CD8-positive, alpha-beta memory T cell (primary cell): Measurements from ENCODE around the gene NGB. TPM values are rescaled to one million over a fixed set of nuclear protein-coding genes. Genes with fewer than 3 reads are reported as not detected.
A peak's percentile ranks its signal among the peaks of the same experiment; 100 is the strongest.

Experiments
- CTCF ChIA-PET: fragments of 350-600 bp; sonication (Branson Sonifier 250); formaldehyde crosslinking; loops from one replicate; lab custom pipeline; 2021; ENCODE audit warnings: antibody characterized with exemption; lab: Charles Lee
- POLR2A ChIA-PET: fragments of 350-600 bp; sonication (Branson Sonifier 250); formaldehyde crosslinking; loops from one replicate; lab custom pipeline; 2021; ENCODE audit warnings: antibody characterized with exemption; lab: Charles Lee
- DNase-seq, 5 donors: peaks; one replicate each; pipeline versions ENCODE4 v3.0.0 to v3.0.0-alpha.2; 2020 to 2022; ENCODE audit warnings: mixed read lengths in 1 of 5
- H3K27ac ChIP-seq: one replicate; pipeline ENCODE4 v1.7.0; 2013; ENCODE audit warnings: low read depth, mild to moderate bottlenecking, low read length, moderate library complexity
- H3K27me3 ChIP-seq: 2 replicates; pipeline ENCODE4 v1.7.0; 2013; ENCODE audit warnings: low read length, mild to moderate bottlenecking; ENCODE audit not compliant: insufficient read depth, poor library complexity, severe bottlenecking
- H3K36me3 ChIP-seq: 2 replicates; pipeline ENCODE4 v1.7.0; 2013; ENCODE audit warnings: mild to moderate bottlenecking, low read length, moderate library complexity; ENCODE audit not compliant: insufficient read depth
- H3K4me1 ChIP-seq: 2 replicates; pipeline ENCODE4 v1.7.0; 2013; ENCODE audit warnings: mild to moderate bottlenecking, low read length, moderate library complexity; ENCODE audit not compliant: insufficient read depth
- H3K4me3 ChIP-seq: 2 replicates; pipeline ENCODE4 v1.7.0; 2013; ENCODE audit warnings: mild to moderate bottlenecking, low read length
- H3K9me3 ChIP-seq: 2 replicates; pipeline ENCODE4 v1.7.0; 2013; ENCODE audit warnings: mild to moderate bottlenecking, low read length
- H3K27ac Mint-ChIP-seq, 8 donors: one replicate each; pipeline ENCODE4 v1.8.0; 2020 to 2021; ENCODE audit warnings: mixed read lengths in 8 of 8, mild to moderate bottlenecking in 6 of 8, inconsistent platforms in 3 of 8, moderate library complexity in 3 of 8
- H3K27me3 Mint-ChIP-seq, 2 donors: one replicate each; pipeline ENCODE4 v1.8.0; 2020 to 2021; ENCODE audit warnings: mixed read lengths in 2 of 2, mild to moderate bottlenecking in 1 of 2, moderate library complexity in 1 of 2
- H3K36me3 Mint-ChIP-seq, 3 donors: one replicate each; pipeline ENCODE4 v1.8.0; 2020 to 2021; ENCODE audit warnings: mixed read lengths in 3 of 3, inconsistent platforms in 1 of 3, mild to moderate bottlenecking in 1 of 3
- H3K4me1 Mint-ChIP-seq, 3 donors: one replicate each; pipeline ENCODE4 v1.8.0; 2020 to 2021; ENCODE audit warnings: mixed read lengths in 3 of 3, inconsistent platforms in 1 of 3, mild to moderate bottlenecking in 1 of 3
- H3K4me3 Mint-ChIP-seq, 7 donors: one replicate each; pipeline ENCODE4 v1.8.0; 2020 to 2021; ENCODE audit warnings: mixed read lengths in 7 of 7, mild to moderate bottlenecking in 6 of 7, moderate library complexity in 4 of 7, inconsistent platforms in 2 of 7
- H3K9me3 Mint-ChIP-seq, 5 donors: one replicate each; pipeline ENCODE4 v1.8.0; 2020 to 2022; ENCODE audit warnings: mixed read lengths in 5 of 5, mild to moderate bottlenecking in 3 of 5, moderate library complexity in 2 of 5, inconsistent platforms in 1 of 5
- polyA plus RNA-seq: library from polyadenylated mRNA; unstranded; fragments of 300-500 nt; fragmentation: Illumina TruSeq; gene quantifications from one replicate; pipeline ENCODE4 v1.2.3, GENCODE V29; 2021
- total RNA-seq, 2 experiments: library from RNA; stranded (reverse); gene quantifications; one replicate each; pipeline ENCODE4 v1.2.3, GENCODE V29; 2021

Gene NGB
- total and polyA plus RNA-seq, 3 experiments from 2014 or later = not detected

DNA sequence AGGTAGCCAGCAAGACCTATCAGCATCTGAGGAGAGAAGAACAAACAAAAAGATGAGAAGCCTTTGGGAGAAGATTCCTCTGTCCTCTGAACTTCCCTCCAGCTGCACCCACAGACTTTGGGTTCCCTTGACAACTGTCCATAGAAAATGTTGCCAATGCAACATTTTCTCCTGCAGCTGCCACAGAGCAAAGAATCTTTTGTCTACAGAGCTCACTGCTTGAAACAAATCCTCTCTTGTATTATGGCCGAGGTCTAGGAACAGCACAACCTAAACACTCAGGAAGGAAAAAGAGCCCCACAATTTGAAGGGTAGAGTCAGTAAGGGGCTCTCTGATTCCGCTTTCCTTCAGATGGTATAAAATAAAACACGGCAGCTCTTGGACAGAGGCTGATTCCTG, 35.4 kb upstream of the NGB start:
- no peak overlapping the region for H3K4me3 Mint-ChIP-seq
- no peak overlapping the region for H3K4me3 ChIP-seq
- POLR2A ChIA-PET = no interaction called here
- H3K36me3 Mint-ChIP-seq = peaks cover 0 to 10% (median 9%) of the 10 kb centered on the region in 3 donors
- H3K4me1 ChIP-seq = no peaks in the 10 kb centered on the region
- H3K4me1 Mint-ChIP-seq = peaks cover 0 to 12% (median 5%) of the 10 kb centered on the region in 3 donors
- no peaks in the 10 kb centered on the region for H3K27me3 ChIP-seq
- peaks cover 0 to 1% of the 10 kb centered on the region in 2 donors for H3K27me3 Mint-ChIP-seq
- H3K27ac Mint-ChIP-seq = no peak overlapping the region
- no peaks in the 10 kb centered on the region for H3K9me3 ChIP-seq
- H3K36me3 ChIP-seq = no peaks in the 10 kb centered on the region
- H3K27ac ChIP-seq = no peak overlapping the region
- CTCF ChIA-PET = interaction anchor here (1.5 to 1.9 kb wide), 3 partner anchors 10 to 236 kb away, joined by 5 to 11 read pairs (median 5); partner anchors contain the start of genes GSTZ1 and POMT2
- DNase-seq = no peak
- no peaks in the 10 kb centered on the region for H3K9me3 Mint-ChIP-seq

DNA sequence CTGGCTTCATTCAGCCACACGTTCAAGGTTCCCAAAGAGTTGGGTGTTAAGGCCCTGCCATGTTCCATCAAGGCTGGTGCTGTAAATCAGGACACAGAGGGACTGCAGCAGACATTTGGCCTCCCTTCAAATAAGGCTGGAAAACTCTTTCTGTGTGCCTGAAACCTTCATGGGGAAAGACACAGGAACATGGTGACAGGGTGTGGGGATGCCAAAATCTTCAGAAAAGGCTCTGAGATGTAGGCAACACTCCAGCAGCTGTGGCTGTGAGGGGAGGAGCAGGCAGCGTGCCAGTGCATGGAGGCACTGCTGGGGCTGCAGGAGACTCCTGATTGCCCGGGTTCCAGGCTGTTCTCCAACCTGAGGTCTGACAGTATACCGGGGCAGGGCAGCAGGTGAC, 34.7 kb upstream of the NGB start:
- peaks cover 0 to 1% of the 10 kb centered on the region in 2 donors for H3K27me3 Mint-ChIP-seq
- H3K36me3 ChIP-seq = no peaks in the 10 kb centered on the region
- H3K4me1 ChIP-seq = no peaks in the 10 kb centered on the region
- no peak for DNase-seq
- ChIA-PET POLR2A (no interaction called here), CTCF (interaction anchor here (5.6 kb wide), 1 partner anchor 9 kb away, joined by 50 read pairs; no protein-coding TSS in a partner anchor)
- H3K4me3 Mint-ChIP-seq = no peak overlapping the region
- H3K27ac ChIP-seq = no peak overlapping the region
- H3K27ac Mint-ChIP-seq = no peak overlapping the region
- no peaks in the 10 kb centered on the region for H3K9me3 Mint-ChIP-seq
- H3K4me3 ChIP-seq = no peak overlapping the region
- no peaks in the 10 kb centered on the region for H3K27me3 ChIP-seq
- H3K4me1 Mint-ChIP-seq = peaks cover 0 to 12% (median 5%) of the 10 kb centered on the region in 3 donors
- no peaks in the 10 kb centered on the region for H3K9me3 ChIP-seq
- peaks cover 0 to 10% (median 8%) of the 10 kb centered on the region in 3 donors for H3K36me3 Mint-ChIP-seq

DNA sequence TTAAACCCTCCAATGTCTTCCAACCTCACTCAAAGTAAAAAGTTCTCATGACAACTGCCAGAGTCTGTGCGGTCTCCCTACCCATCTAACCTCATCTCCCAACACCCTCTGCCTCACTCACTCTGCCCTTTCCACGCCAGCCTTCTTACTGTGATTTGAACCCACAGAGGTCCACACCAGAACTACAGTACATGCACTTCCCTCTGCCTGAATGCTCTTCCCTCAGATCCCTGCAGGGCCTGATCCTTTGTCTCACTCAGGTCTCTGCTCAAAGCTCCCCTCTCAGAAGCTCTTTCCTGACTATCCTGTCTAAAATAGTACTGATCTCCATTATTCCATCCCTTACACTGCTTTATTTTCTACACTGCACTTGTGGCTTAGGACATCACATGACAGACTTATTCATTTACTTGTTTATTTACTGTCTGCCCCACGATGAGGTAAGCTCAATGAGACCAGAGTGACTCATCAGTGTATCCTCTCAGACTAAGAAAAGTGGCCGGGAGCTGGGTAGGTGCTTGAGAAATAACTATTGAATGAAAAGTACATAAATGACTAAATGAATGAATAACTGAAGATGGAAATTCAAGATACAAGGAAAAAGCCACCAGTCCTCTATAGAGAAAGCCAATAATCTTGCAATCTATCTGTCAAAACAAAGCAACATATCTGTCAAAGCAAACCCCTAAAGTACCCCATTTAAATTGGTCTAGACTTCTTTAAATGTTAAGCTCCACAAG, 32.6 kb upstream of the NGB start:
- DNase-seq = no peak
- Histone ChIP-seq H3K36me3 (no peaks in the 10 kb centered on the region), H3K4me3 (no peak overlapping the region), H3K27me3 (no peaks in the 10 kb centered on the region), H3K27ac (no peak overlapping the region), H3K9me3 (no peaks in the 10 kb centered on the region), H3K4me1 (no peaks in the 10 kb centered on the region)
- Mint-ChIP-seq H3K4me3 (peak overlapping the region in 1 of 7 donors; percentile 22), H3K36me3 (peaks cover 0 to 15% (median 11%) of the 10 kb centered on the region in 3 donors), H3K9me3 (no peaks in the 10 kb centered on the region), H3K27ac (peak overlapping the region in 5 of 8 donors; percentile 2 to 74 (median 20)), H3K4me1 (peaks cover 0 to 12% (median 5%) of the 10 kb centered on the region in 3 donors), H3K27me3 (peaks cover 0 to 1% of the 10 kb centered on the region in 2 donors)
- CTCF ChIA-PET = interaction anchor here (5.6 kb wide), 1 partner anchor 11 kb away, joined by 50 read pairs; no protein-coding TSS in a partner anchor
- POLR2A ChIA-PET = no interaction called here

DNA sequence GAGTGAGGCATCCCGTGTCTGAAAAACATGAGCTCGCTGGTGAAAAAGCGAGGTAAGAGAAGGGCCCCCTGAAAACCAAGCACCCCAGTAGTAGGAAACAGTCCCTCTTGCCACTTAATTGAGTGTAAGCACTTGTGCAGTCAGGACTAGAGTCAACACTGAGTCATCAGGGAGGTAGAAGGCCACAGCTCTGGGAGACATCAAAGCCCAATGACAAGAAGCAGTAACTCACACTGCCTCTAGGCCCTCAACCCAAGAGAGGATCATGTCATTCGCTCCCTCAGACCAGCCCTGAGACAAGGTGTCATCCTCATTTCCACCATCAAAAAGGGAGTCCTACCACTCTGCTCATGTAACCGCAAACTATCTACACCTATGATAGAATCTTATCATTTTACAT, 31.9 kb upstream of the NGB start:
- H3K4me1 ChIP-seq = no peaks in the 10 kb centered on the region
- ChIA-PET CTCF (interaction anchor here (5.6 kb wide), 1 partner anchor 11 kb away, joined by 50 read pairs; no protein-coding TSS in a partner anchor), POLR2A (no interaction called here)
- Mint-ChIP-seq H3K27me3 (peaks cover 0 to 1% of the 10 kb centered on the region in 2 donors), H3K4me3 (no peak overlapping the region), H3K9me3 (no peaks in the 10 kb centered on the region), H3K4me1 (peaks cover 0 to 12% (median 5%) of the 10 kb centered on the region in 3 donors), H3K36me3 (peaks cover 0 to 19% (median 14%) of the 10 kb centered on the region in 3 donors), H3K27ac (peak overlapping the region in 1 of 8 donors; percentile 51)
- H3K4me3 ChIP-seq = no peak overlapping the region
- H3K27ac ChIP-seq = no peak overlapping the region
- no peaks in the 10 kb centered on the region for H3K27me3 ChIP-seq
- no peak for DNase-seq
- no peaks in the 10 kb centered on the region for H3K36me3 ChIP-seq
- H3K9me3 ChIP-seq = no peaks in the 10 kb centered on the region

DNA sequence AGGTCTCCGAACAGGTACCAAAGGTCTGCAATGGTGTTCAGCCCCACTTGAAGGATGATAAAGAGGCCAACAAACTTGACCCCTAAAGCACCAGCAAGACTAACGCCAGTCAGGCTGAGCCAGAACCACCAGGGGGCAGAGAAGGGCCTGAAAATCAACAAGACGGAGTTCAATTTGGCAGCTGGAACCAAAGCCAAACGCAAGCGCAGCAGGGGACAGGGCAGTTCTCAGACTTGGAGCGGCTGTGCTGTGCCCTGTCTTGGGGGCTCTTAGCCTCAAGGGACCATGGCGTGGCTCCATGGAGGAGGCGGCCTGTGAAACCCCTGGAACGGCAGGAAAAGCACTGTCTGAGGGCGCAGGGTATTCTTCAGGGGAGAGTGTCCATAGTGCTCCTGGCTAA, 30.1 kb upstream of the NGB start:
- Histone ChIP-seq H3K4me3 (no peak overlapping the region), H3K27ac (no peak overlapping the region), H3K36me3 (no peaks in the 10 kb centered on the region), H3K9me3 (no peaks in the 10 kb centered on the region), H3K4me1 (no peaks in the 10 kb centered on the region), H3K27me3 (no peaks in the 10 kb centered on the region)
- ChIA-PET POLR2A (no interaction called here), CTCF (interaction anchor here (5.6 kb wide), 1 partner anchor 13 kb away, joined by 50 read pairs; no protein-coding TSS in a partner anchor)
- peaks cover 0 to 26% (median 20%) of the 10 kb centered on the region in 3 donors for H3K36me3 Mint-ChIP-seq
- peak in 4 of 5 donors; percentile 6 to 63 (median 16) for DNase-seq
- H3K27ac Mint-ChIP-seq = no peak overlapping the region
- H3K4me3 Mint-ChIP-seq = no peak overlapping the region
- no peaks in the 10 kb centered on the region for H3K9me3 Mint-ChIP-seq
- peaks cover 0 to 12% (median 5%) of the 10 kb centered on the region in 3 donors for H3K4me1 Mint-ChIP-seq
- H3K27me3 Mint-ChIP-seq = no peaks in the 10 kb centered on the region

DNA sequence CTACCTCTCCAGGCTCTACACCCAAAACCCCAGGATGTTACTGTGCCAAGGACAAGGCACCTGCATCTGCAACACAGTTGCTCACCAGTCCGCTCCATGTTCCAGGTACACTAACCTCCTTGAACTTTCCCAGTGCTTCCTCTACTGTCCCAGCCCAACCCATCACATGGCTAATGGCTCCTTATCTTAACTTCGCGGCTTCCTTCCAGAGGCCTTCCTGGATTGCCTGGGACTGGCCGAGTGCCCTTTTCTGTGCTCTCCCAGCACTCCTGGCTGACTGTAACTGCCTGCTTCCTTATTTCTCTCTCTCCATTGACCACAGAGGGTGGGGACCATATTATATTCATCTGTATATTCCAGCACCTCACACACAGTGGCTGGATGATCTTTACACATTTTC, 28.8 kb upstream of the NGB start:
- Histone ChIP-seq H3K4me1 (no peaks in the 10 kb centered on the region), H3K36me3 (no peaks in the 10 kb centered on the region), H3K9me3 (no peaks in the 10 kb centered on the region), H3K27me3 (no peaks in the 10 kb centered on the region), H3K27ac (no peak overlapping the region), H3K4me3 (no peak overlapping the region)
- Mint-ChIP-seq H3K4me1 (peaks cover 0 to 12% (median 5%) of the 10 kb centered on the region in 3 donors), H3K4me3 (peak overlapping the region in 1 of 7 donors; percentile 27), H3K36me3 (peaks cover 0 to 30% (median 26%) of the 10 kb centered on the region in 3 donors), H3K9me3 (no peaks in the 10 kb centered on the region), H3K27ac (no peak overlapping the region), H3K27me3 (peaks cover 0 to 2% of the 10 kb centered on the region in 2 donors)
- ChIA-PET CTCF (interaction anchor here (1.9 kb wide), 1 partner anchor 10 kb away, joined by 5 read pairs; no protein-coding TSS in a partner anchor), POLR2A (no interaction called here)
- no peak for DNase-seq

DNA sequence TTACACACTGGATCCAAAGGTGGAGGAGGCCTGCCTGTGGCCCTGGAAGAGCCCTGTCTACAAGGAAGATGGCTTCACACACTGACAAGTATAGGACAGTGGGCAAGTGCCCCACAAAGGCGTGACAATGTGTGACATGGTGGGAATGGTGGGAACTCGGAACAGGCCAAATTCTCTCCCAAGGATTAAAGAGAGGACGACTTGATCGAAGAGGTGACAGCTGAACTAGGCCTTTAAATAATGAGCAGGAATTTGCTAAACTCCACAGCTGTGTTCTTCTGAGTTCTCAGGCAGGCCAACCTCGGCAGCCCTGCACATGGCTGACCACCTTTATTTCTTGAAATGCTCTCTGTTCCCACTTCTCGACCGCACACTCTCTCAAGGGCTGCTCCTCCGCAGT, 25.9 kb upstream of the NGB start:
- Mint-ChIP-seq H3K27me3 (peaks cover 0 to 2% of the 10 kb centered on the region in 2 donors), H3K4me3 (no peak overlapping the region), H3K36me3 (peaks cover 3 to 26% (median 26%) of the 10 kb centered on the region in 3 donors), H3K27ac (no peak overlapping the region), H3K4me1 (no peaks in the 10 kb centered on the region), H3K9me3 (no peaks in the 10 kb centered on the region)
- Histone ChIP-seq H3K36me3 (no peaks in the 10 kb centered on the region), H3K27ac (no peak overlapping the region), H3K4me1 (no peaks in the 10 kb centered on the region), H3K27me3 (no peaks in the 10 kb centered on the region), H3K4me3 (no peak overlapping the region), H3K9me3 (no peaks in the 10 kb centered on the region)
- CTCF ChIA-PET = no interaction called here
- no peak for DNase-seq
- POLR2A ChIA-PET = no interaction called here

DNA sequence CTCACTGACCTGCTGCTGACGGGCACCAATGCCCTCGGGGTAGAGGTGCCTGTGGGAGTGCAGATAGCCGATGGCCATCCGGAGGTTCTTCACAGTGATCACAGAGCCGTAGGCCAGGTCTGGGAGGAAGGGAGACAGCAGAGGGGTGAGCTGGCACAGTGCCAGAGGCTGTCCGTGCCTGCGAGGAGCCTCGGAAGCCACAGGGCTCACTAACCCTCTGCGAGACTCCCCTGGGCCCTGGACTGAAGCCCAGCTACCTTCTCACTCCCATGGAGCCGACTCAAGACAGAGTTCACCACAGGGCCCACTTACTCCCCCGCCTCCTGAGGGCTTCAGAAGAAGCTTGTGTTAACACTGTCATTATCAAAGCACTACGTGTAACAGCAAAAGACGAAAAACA, 25.1 kb upstream of the NGB start:
- POLR2A ChIA-PET = no interaction called here
- CTCF ChIA-PET = no interaction called here
- Histone ChIP-seq H3K36me3 (no peaks in the 10 kb centered on the region), H3K27me3 (no peaks in the 10 kb centered on the region), H3K9me3 (no peaks in the 10 kb centered on the region), H3K27ac (no peak overlapping the region), H3K4me3 (no peak overlapping the region), H3K4me1 (no peaks in the 10 kb centered on the region)
- Mint-ChIP-seq H3K36me3 (peaks cover 3 to 26% (median 26%) of the 10 kb centered on the region in 3 donors), H3K4me3 (no peak overlapping the region), H3K9me3 (no peaks in the 10 kb centered on the region), H3K27ac (no peak overlapping the region), H3K27me3 (peaks cover 0 to 2% of the 10 kb centered on the region in 2 donors), H3K4me1 (no peaks in the 10 kb centered on the region)
- no peak for DNase-seq
